H9 (cell line): ENCODE data around the gene ARMH3. TPM values are rescaled to one million over a fixed set of nuclear protein-coding genes. Genes with fewer than 3 reads are reported as not detected.

Experiments used
- DNase-seq: peaks from one replicate; pipeline ENCODE4 v3.0.0-alpha.2; 2017
- H2AFZ ChIP-seq: one replicate; pipeline ENCODE4 v1.6.1; 2013; ENCODE audit warnings: mild to moderate bottlenecking, low read length, control low read depth, moderate library complexity
- H2AK5ac ChIP-seq: 2 replicates; pipeline ENCODE4 v1.6.1; 2013; ENCODE audit warnings: low read length, control low read depth, mixed read lengths; ENCODE audit not compliant: insufficient read length
- H2BK120ac ChIP-seq: one replicate; pipeline ENCODE4 v1.6.1; 2013; ENCODE audit warnings: low read depth, mild to moderate bottlenecking, low read length, control low read depth, inconsistent platforms; ENCODE audit not compliant: poor library complexity, severe bottlenecking
- H2BK12ac ChIP-seq: 2 replicates; pipeline ENCODE4 v1.6.1; 2013; ENCODE audit warnings: low read length, control low read depth, mixed read lengths, low read depth; ENCODE audit not compliant: insufficient read length
- H2BK15ac ChIP-seq: 2 replicates; pipeline ENCODE4 v1.6.1; 2013; ENCODE audit warnings: low read depth, low read length, control low read depth
- H2BK20ac ChIP-seq: one replicate; pipeline ENCODE4 v1.6.1; 2013; ENCODE audit warnings: low read depth, mild to moderate bottlenecking, low read length, control low read depth, inconsistent platforms; ENCODE audit not compliant: poor library complexity, severe bottlenecking
- H2BK5ac ChIP-seq: 2 replicates; pipeline ENCODE4 v1.6.1; 2013; ENCODE audit warnings: low read length, control low read depth, mixed read lengths; ENCODE audit not compliant: insufficient read length
- H3K14ac ChIP-seq: 2 replicates; pipeline ENCODE4 v1.6.1; 2013; ENCODE audit warnings: low read length, control low read depth; ENCODE audit not compliant: insufficient read depth
- H3K18ac ChIP-seq: 2 replicates; pipeline ENCODE4 v1.6.1; 2013; ENCODE audit warnings: low read depth, mild to moderate bottlenecking, mixed read lengths, low read length, control low read depth; ENCODE audit not compliant: insufficient read length
- H3K23ac ChIP-seq: 2 replicates; pipeline ENCODE4 v1.6.1; 2013; ENCODE audit warnings: low read length, control low read depth, mixed read lengths, low read depth; ENCODE audit not compliant: insufficient read length
- H3K23me2 ChIP-seq: 2 replicates; pipeline ENCODE4 v1.6.1; 2013; ENCODE audit warnings: low read depth, mild to moderate bottlenecking, mixed read lengths, low read length, control low read depth; ENCODE audit not compliant: insufficient read length, poor library complexity, severe bottlenecking
- H3K27ac ChIP-seq: 2 replicates; pipeline ENCODE4 v1.5.1; 2013; ENCODE audit warnings: low read length, control low read depth, mixed read lengths, low read depth; ENCODE audit not compliant: insufficient read length
- H3K27me3 ChIP-seq: 2 replicates; pipeline ENCODE4 v1.6.1; 2013; ENCODE audit warnings: low read length, control low read depth, inconsistent platforms; ENCODE audit not compliant: insufficient read depth
- H3K4ac ChIP-seq: 2 replicates; pipeline ENCODE4 v1.6.1; 2013; ENCODE audit warnings: low read depth, mild to moderate bottlenecking, control low read depth, inconsistent platforms, low read length, moderate library complexity
- H3K4me1 ChIP-seq: 2 replicates; pipeline ENCODE4 v1.6.1; 2013; ENCODE audit warnings: low read length, control low read depth, inconsistent platforms; ENCODE audit not compliant: insufficient read depth
- H3K4me2 ChIP-seq: 2 replicates; pipeline ENCODE4 v1.6.1; 2013; ENCODE audit warnings: low read length, control low read depth, mixed read lengths; ENCODE audit not compliant: insufficient read length, insufficient read depth
- H3K56ac ChIP-seq: 2 replicates; pipeline ENCODE4 v1.6.1; 2013; ENCODE audit warnings: low read depth, mild to moderate bottlenecking, mixed read lengths, low read length, control low read depth; ENCODE audit not compliant: insufficient read length
- H3K79me1 ChIP-seq: 2 replicates; pipeline ENCODE4 v1.6.1; 2013; ENCODE audit warnings: low read depth, mild to moderate bottlenecking, moderate library complexity, low read length, control low read depth, inconsistent platforms; ENCODE audit not compliant: insufficient read depth, poor library complexity, severe bottlenecking
- H3K79me2 ChIP-seq: 2 replicates; pipeline ENCODE4 v1.6.1; 2013; ENCODE audit warnings: low read length, control low read depth, inconsistent platforms; ENCODE audit not compliant: insufficient read depth
- H3K9ac ChIP-seq: 2 replicates; pipeline ENCODE4 v1.6.1; 2013; ENCODE audit warnings: low read length, control low read depth, mixed read lengths; ENCODE audit not compliant: insufficient read length; ENCODE audit errors: extremely low read depth
- H3K9me3 ChIP-seq: one replicate; pipeline ENCODE4 v1.6.1; 2013; ENCODE audit warnings: low read depth, low read length, inconsistent platforms; ENCODE audit not compliant: control insufficient read depth
- H3T11ph ChIP-seq: one replicate; pipeline ENCODE4 v1.6.1; 2013; ENCODE audit warnings: mild to moderate bottlenecking, low read length, control low read depth, inconsistent platforms
- H4K20me1 ChIP-seq: one replicate; pipeline ENCODE4 v1.6.1; 2013; ENCODE audit not compliant: control insufficient read depth, insufficient read length, insufficient read depth
- H4K5ac ChIP-seq: 2 replicates; pipeline ENCODE4 v1.6.1; 2013; ENCODE audit warnings: low read depth, mild to moderate bottlenecking, mixed read lengths, low read length, control low read depth; ENCODE audit not compliant: insufficient read length
- H4K8ac ChIP-seq: replicated peaks from 2 replicates; pipeline ENCODE4 v1.6.1; 2013; ENCODE audit warnings: low read length, control low read depth, mixed read lengths, low read depth; ENCODE audit not compliant: insufficient read length
- H4K91ac ChIP-seq: 2 replicates; pipeline ENCODE4 v1.6.1; 2013; ENCODE audit warnings: low read depth, mild to moderate bottlenecking, moderate library complexity, mixed read lengths, low read length, control low read depth; ENCODE audit not compliant: insufficient read length
- H3K27ac Mint-ChIP-seq, 3 experiments: 2 replicates in 2 of 3; 3 replicates in 1 of 3; pipeline ENCODE4 v1.8.0; 2020 to 2021; ENCODE audit warnings: mixed read lengths in 3 of 3, mild to moderate bottlenecking in 1 of 3, moderate library complexity in 1 of 3
- H3K27me3 Mint-ChIP-seq: 2 replicates; pipeline ENCODE4 v1.8.0; 2021; ENCODE audit warnings: low read depth, mild to moderate bottlenecking, moderate library complexity, mixed read lengths
- H3K36me3 Mint-ChIP-seq, 3 experiments: 2 replicates in 2 of 3; 3 replicates in 1 of 3; pipeline ENCODE4 v1.8.0; 2020 to 2021; ENCODE audit warnings: low read depth in 3 of 3, mixed read lengths in 3 of 3; ENCODE audit not compliant: insufficient read depth in 1 of 3
- H3K4me1 Mint-ChIP-seq, 2 experiments: 2 replicates each; pipeline ENCODE4 v1.8.0; 2020; ENCODE audit warnings: mixed read lengths in 2 of 2
- H3K4me3 Mint-ChIP-seq, 2 experiments: 2 replicates in 1 of 2; 3 replicates in 1 of 2; pipeline ENCODE4 v1.8.0; 2020 to 2021; ENCODE audit warnings: mild to moderate bottlenecking in 2 of 2, mixed read lengths in 2 of 2, moderate library complexity in 1 of 2
- H3K9me3 Mint-ChIP-seq, 2 experiments: 2 replicates in 1 of 2; 3 replicates in 1 of 2; pipeline ENCODE4 v1.8.0; 2020; ENCODE audit warnings: mild to moderate bottlenecking in 2 of 2, mixed read lengths in 2 of 2, moderate library complexity in 1 of 2
- WGBS: extraction: QIAGEN DNeasy Blood & Tissue Kit; methylation state at CpG from one replicate; pipeline ENCODE4 v1.1.7; 2013; ENCODE audit warnings: missing lambda C conversion rate, low lambda C conversion rate, mixed read lengths; ENCODE audit not compliant: insufficient read length; ENCODE audit errors: extremely low coverage; 5-methylcytosine and 5-hydroxymethylcytosine counted together
- total RNA-seq: library from RNA; stranded (reverse); gene quantifications from 2 replicates; pipeline ENCODE4 v1.2.1, GENCODE V29; 2021
- TF ChIP-seq, protein P1 (sequence below): fragments of 200-600 bp; sonication (generic); conservative IDR thresholded peaks from 3 replicates; pipeline ENCODE4 v1.8.0; 2021; ENCODE audit warnings: antibody characterized with exemption, mild to moderate bottlenecking

Gene ARMH3
- total RNA-seq, 1 experiment from 2014 or later = 20.4 TPM

GRCh38 chr10:101824736-101825135, 231.2 kb downstream of the ARMH3 start:
- Histone ChIP-seq H4K5ac (no peak overlapping the region), H3K56ac (no peak overlapping the region), H3K23ac (no peak overlapping the region), H3K9ac (no peak overlapping the region), H2AFZ (no peak overlapping the region), H2BK12ac (no peak overlapping the region), H3K4me2 (no peak overlapping the region), H4K8ac (no peak overlapping the region), H2BK5ac (no peak overlapping the region), H3T11ph (no peak overlapping the region), H3K4me1 (no peaks in the 10 kb centered on the region), H3K14ac (no peak overlapping the region), H3K27me3 (no peaks in the 10 kb centered on the region), H3K23me2 (peaks cover 5% of the 10 kb centered on the region), H3K79me1 (no peaks in the 10 kb centered on the region), H2BK20ac (no peak overlapping the region), H2BK15ac (no peak overlapping the region), H3K27ac (no peak overlapping the region), H4K91ac (no peak overlapping the region), H2BK120ac (no peak overlapping the region), H4K20me1 (no peaks in the 10 kb centered on the region), H3K9me3 (no peaks in the 10 kb centered on the region), H3K4ac (no peak overlapping the region), H3K18ac (no peak overlapping the region), H3K79me2 (no peaks in the 10 kb centered on the region), H2AK5ac (no peak overlapping the region)
- Mint-ChIP-seq H3K4me3 (no peak overlapping the region), H3K9me3 (no peaks in the 10 kb centered on the region), H3K4me1 (peaks cover 6 to 10% of the 10 kb centered on the region in 2 experiments), H3K27me3 (peaks cover 5% of the 10 kb centered on the region), H3K36me3 (peaks cover 6 to 9% (median 6%) of the 10 kb centered on the region in 3 experiments; a peak in 6 of 7 replicates), H3K27ac (no peak overlapping the region)
- TF ChIP-seq, protein P1, sequence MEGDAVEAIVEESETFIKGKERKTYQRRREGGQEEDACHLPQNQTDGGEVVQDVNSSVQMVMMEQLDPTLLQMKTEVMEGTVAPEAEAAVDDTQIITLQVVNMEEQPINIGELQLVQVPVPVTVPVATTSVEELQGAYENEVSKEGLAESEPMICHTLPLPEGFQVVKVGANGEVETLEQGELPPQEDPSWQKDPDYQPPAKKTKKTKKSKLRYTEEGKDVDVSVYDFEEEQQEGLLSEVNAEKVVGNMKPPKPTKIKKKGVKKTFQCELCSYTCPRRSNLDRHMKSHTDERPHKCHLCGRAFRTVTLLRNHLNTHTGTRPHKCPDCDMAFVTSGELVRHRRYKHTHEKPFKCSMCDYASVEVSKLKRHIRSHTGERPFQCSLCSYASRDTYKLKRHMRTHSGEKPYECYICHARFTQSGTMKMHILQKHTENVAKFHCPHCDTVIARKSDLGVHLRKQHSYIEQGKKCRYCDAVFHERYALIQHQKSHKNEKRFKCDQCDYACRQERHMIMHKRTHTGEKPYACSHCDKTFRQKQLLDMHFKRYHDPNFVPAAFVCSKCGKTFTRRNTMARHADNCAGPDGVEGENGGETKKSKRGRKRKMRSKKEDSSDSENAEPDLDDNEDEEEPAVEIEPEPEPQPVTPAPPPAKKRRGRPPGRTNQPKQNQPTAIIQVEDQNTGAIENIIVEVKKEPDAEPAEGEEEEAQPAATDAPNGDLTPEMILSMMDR = no peak
- DNase-seq = no peak
- no CpG with 5 or more reads among the region's 2 CpGs for WGBS
